Measurements from ENCODE around the gene PHF20. TPM values are rescaled to one million over a fixed set of nuclear protein-coding genes. Genes with fewer than 3 reads are reported as not detected.

Gene PHF20
- total and polyA plus RNA-seq, 2 of the 13 experiments (the other 11 are each of a cell fraction or from before 2014, with no cell fraction given) = 22.8 to 34.1 TPM

GRCh38 chr20:35739294-35740163 lies 32.3 kb upstream of the PHF20 start (continued):
- TF ChIP-seq MEIS2 (CRISPR knock-in tag; IDR thresholded peaks at IDR 0.05) = no peak
- TF ChIP-seq BCL6 (CRISPR knock-in tag; IDR thresholded peaks at IDR 0.05) = 0 out of 2 replicates have a peak, but pooled peaks have one; percentile 4
- TF ChIP-seq SPEN (CRISPR knock-in tag; IDR thresholded peaks at IDR 0.05; ENCODE audit: low read depth) = no peak
- TF ChIP-seq ZNF207 (IDR thresholded peaks at IDR 0.05; ENCODE audit: borderline replicate concordance) = no peak
- TF ChIP-seq ZNF484 (CRISPR knock-in tag; IDR thresholded peaks at IDR 0.05; ENCODE audit: borderline replicate concordance, low read depth) = no peak
- no peak for TF ChIP-seq HHEX (CRISPR knock-in tag; IDR thresholded peaks at IDR 0.05)
- TF ChIP-seq HNRNPUL1 (IDR thresholded peaks at IDR 0.05; ENCODE audit: low read depth, low read length) = peak; percentile 32; the same call in 1 of the 2 replicates
- TF ChIP-seq SMYD3 (CRISPR knock-in tag; IDR thresholded peaks at IDR 0.05) = no peak
- TF ChIP-seq ZC3H4 (CRISPR knock-in tag; IDR thresholded peaks at IDR 0.05; ENCODE audit: borderline replicate concordance) = peak; percentile 61
- no peak for TF ChIP-seq ZFAT (CRISPR knock-in tag; conservative IDR thresholded peaks at IDR 0.05)
- TF ChIP-seq BRF2 (CRISPR knock-in tag; IDR thresholded peaks at IDR 0.05) = no peak
- TF ChIP-seq PRMT3 (CRISPR knock-in tag; IDR thresholded peaks at IDR 0.05; ENCODE audit: borderline replicate concordance, low read depth) = no peak
- peak; percentile 46; the same call in 1 of the 2 replicates for TF ChIP-seq POGZ (CRISPR knock-in tag; IDR thresholded peaks at IDR 0.05)
- no peak for TF ChIP-seq NONO (IDR thresholded peaks at IDR 0.05)
- TF ChIP-seq NONO (CRISPR knock-in tag; conservative IDR thresholded peaks at IDR 0.05) = no peak
- no peak for TF ChIP-seq CREB1 (IDR thresholded peaks at IDR 0.05)
- 0 out of 2 replicates have a peak, but pooled peaks have one; percentile 19 for TF ChIP-seq CREB1 (CRISPR knock-in tag; IDR thresholded peaks at IDR 0.05)
- no peak for TF ChIP-seq RNF219 (CRISPR knock-in tag; IDR thresholded peaks at IDR 0.05)
- TF ChIP-seq ZNF10 (CRISPR knock-in tag; IDR thresholded peaks at IDR 0.05; ENCODE audit: borderline replicate concordance, low read depth) = no peak
- TF ChIP-seq ZNF879 (CRISPR knock-in tag; IDR thresholded peaks at IDR 0.05) = no peak
- TF ChIP-seq ZBTB25 (CRISPR knock-in tag; IDR thresholded peaks at IDR 0.05) = peak; percentile 44; the same call in 1 of the 2 replicates
- TF ChIP-seq PRDM10 (CRISPR knock-in tag; IDR thresholded peaks at IDR 0.05; ENCODE audit: low read depth) = no peak
